Skeletal muscle cell (primary cell): ENCODE measurements around the gene GALNT18.

Experiments used
- DNase-seq: peaks from one replicate; pipeline ENCODE4 v3.0.0-alpha.2; 2010; ENCODE audit warnings: low read depth
- H3K4me3 ChIP-seq: 2 replicates; pipeline ENCODE4 v1.5.1; 2011; ENCODE audit warnings: low read depth, mild to moderate bottlenecking, control low read depth, low read length, moderate library complexity

Gene GALNT18

DNA sequence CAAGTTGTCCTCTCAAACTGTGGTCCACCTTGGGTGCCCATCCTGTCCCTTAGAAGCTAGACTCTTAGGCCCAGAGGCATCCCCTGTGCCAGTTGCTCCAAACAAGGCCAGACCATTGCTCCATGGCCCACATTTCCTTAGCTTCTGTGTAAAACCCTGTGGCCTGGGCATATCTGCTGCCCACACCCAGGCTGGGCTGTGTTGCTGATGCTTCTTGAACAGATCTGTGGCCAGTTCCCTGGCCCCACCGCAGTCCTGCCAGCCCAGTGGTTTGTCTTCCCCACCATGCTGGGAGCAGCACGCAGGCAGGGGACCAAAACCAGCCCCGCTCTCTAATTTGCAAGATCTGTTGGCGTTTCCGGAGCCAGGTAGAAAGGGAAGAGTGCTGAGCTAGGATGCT lies 341.0 kb downstream of the GALNT18 start:
- no peak for DNase-seq
- H3K4me3 ChIP-seq, result no peak overlapping the region

DNA sequence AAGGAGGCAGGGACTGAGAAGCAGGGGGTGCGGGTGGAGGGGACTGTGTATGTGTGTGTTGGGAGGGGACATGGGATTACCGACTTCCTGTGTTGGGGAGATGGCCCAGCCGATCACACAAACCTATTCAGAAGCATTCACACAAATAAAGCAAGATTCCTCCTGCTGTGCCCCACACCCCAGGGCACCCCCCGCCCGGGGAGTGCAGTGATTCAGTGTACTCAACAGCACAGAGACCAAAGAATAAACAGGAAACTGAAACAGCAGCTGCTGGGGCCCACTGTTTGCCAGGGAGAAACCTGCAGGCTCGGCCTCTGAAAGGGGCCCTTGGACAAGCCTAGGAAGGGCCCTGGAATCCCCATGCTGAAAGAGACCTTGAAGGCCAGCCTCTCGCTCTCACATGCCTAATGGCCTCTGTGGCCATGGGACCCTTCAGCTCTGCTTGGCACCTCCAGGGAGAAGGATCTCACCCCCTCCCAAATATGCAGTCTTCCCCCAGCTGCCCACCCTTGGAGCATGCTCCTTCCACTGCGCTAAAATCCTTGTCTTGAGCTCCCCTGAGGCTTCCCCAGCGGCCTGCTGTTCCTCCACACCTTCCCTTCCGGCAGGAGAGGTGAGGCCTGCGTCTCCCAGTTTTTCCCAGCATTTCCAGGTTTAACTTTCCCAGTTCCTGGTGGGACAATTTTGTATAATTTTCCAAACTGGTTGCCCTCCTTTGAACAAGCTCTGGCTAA lies 341.7 kb downstream of the GALNT18 start:
- H3K4me3 ChIP-seq, result no peak overlapping the region
- DNase-seq, result no peak

DNA sequence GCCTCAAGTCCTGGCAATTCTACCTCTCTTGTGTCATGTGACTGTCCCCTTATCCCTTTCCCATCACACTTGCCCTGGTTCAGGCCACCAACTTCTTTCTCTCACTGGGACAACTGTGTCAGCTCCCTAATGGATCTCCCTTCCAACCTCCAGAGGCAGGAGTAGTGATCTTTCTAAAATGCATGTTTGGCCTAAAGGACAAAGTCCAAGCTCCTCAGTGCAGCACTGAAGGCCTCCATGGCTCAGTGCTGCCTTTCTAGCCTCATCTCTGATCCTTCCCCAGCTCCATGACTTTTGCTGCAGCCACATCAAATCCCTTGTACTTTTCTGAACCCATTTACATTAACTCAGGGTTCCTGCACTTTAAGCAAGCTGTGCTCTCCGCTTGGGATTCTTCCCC lies 349.6 kb downstream of the GALNT18 start:
- H3K4me3 ChIP-seq, result no peak overlapping the region
- no peak for DNase-seq

DNA sequence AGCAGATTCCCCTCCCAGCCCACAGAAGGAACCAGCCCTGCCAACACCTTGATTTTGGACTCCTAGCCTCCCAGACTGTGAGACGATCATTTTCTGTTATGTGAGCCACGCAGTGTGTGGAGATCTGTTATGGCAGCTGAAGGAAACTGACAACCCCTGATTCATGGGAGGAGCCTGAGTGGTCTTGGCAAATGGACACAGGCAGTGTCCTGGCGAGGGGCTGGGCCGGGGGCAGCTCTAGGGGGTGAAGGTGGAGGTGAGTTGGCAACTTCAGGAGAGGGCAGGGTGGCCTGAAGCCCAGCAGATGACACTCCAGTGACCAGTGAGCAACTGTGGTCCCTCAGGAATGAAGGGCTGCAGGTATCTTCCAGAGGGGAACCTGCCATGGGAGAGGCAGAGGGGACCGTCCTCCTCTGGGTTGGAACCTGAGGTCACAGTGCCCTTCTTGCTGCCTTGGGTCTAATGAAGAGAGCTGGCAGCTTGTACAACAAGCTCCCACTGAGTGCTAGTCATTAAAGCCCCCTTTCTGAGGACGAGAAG lies 351.5 kb downstream of the GALNT18 start:
- DNase-seq, result no peak
- no peak overlapping the region for H3K4me3 ChIP-seq

DNA sequence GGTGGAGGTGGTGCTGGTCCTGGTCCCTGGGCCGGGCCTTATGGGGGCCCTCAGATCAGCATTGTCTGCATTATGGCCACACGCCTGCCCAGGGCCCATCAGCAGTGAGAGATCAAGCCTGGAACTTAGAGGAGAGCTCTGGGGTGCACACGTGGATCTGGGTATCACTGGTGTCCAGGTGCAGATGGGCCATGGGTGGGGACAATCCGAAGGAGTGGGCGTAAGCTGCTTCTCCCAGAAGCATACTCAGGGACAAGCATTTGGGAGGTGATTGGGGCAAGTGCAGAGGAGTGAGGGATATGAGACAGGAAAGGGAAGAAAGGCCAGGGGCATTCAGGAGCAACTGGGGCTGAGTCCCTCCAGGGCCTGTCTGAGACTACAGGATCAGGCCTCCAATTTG lies 353.1 kb downstream of the GALNT18 start:
- H3K4me3 ChIP-seq, result no peak overlapping the region
- no peak for DNase-seq

DNA sequence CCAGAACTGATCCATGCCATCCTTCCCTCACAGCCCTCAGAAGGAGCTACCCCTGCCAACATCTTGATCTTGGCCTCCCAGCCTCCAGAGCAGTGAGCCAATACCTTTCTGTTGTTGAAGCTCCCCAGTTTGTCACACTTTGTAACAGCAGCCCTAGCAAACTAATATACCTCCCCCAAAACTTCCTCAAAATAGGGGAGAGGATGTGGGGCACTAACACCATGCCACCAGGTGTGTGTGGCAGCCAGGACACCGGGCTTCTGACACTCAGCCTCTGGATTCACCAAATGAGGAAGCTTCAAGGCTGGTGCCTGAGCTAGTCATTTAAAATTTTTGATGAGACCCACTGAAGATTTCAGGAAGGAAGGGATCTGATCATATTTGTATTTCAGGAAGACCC lies 353.7 kb downstream of the GALNT18 start:
- no peak overlapping the region for H3K4me3 ChIP-seq
- no peak for DNase-seq

DNA sequence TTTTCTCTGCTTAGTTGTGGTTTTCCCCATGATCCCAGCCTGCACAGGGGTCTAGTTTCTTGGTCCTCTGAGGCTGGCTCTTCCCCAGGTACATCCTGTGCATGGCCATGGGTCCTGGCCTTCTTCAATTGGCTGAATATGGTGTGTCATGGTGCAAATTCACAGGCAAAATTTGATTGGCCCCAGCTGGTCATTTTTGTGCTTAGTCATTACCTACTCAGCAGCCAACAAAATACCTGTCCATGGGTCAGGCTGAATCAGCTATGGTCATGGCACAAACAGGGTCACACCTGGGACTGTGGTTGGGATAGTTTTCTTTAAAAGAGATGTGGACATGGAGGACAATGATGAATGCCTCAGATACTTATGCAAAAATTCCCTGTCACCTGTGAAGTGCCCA lies 354.5 kb downstream of the GALNT18 start:
- no peak overlapping the region for H3K4me3 ChIP-seq
- DNase-seq, result no peak

DNA sequence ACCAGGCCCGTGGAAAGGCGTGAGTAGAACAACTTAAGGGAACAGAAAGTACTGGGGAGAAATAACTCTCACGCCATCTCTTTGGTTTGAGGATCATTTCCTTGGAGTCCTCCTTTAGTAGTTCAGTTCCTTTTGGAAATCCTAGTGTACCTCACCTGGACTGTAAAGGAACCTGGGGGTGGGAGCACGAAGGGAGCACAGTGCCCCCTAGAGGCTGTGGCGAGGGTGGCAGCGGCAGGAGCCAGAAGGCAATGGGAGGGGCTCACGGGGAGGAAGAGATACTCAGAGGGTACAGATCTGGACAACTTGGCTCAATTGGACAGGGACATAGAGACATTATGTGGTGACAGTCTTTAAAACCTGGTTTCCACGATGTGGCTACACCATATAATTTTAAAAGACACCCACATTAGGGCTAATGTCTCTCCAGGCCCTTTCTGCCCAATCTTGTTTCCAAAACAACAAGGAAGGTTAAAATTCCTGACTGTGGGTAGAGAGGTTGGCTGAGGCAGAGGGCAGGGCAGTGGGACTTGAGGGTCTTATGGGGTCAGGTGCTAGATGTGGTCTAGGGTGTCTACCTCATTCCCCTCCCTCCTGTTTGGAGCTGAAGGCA lies 355.7 kb downstream of the GALNT18 start:
- no peak for DNase-seq
- no peak overlapping the region for H3K4me3 ChIP-seq

DNA sequence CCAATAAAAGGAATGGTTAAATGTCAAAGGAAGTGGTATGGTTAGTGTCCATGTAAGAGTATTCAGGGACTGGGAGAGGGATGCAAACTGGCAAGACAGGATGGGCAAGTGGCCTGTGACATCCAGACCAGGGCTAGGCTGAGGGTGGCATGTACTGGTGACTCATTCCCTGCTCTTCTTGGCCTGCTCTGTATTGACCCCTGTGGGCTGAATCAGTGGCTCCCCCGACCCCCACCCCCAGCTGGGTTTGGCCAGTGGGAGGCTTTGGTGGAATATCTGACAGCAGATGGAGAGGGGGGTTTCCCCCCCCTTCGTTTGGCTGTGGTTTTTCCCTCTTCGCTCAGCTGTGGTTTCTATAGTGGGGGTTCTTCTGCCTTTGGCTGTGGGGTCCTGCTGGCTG lies 356.5 kb downstream of the GALNT18 start:
- no peak overlapping the region for H3K4me3 ChIP-seq
- no peak for DNase-seq

DNA sequence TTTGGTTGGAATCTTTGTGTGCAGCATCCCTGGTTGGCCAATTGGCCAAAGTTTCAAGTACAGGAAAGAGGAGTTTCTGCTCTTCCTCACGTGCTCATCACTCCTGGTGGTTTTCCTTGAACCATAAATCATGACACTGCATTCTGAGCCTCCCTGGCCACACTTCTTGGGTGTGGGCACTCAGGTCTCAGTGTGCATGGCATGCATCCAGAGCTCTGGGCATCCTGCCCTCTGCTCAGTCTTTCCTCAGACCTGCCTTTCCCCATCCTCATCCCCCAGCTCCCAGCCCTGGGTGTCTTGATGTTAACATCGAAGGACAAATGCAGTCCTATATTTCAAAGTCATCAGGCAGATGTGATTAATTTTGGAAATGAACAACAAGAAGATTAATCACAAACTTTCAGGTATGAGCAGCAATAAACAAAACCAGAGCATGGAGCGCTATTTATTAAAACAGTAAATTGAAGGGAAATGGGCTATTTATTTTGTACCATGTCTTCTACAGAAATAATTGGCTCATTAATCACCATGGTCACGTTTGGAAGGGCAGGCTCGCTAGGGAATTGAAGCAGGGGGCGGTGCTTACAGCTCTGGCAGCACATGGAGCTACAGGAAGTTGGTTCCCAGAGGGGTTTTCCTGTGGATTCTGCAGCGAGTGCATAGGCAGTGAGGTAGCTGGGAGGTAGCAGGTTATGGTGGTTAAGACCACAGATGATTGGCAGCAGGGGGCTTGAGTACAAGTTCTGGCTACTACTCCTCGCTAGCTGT lies 358.4 kb downstream of the GALNT18 start:
- no peak overlapping the region for H3K4me3 ChIP-seq
- no peak for DNase-seq

DNA sequence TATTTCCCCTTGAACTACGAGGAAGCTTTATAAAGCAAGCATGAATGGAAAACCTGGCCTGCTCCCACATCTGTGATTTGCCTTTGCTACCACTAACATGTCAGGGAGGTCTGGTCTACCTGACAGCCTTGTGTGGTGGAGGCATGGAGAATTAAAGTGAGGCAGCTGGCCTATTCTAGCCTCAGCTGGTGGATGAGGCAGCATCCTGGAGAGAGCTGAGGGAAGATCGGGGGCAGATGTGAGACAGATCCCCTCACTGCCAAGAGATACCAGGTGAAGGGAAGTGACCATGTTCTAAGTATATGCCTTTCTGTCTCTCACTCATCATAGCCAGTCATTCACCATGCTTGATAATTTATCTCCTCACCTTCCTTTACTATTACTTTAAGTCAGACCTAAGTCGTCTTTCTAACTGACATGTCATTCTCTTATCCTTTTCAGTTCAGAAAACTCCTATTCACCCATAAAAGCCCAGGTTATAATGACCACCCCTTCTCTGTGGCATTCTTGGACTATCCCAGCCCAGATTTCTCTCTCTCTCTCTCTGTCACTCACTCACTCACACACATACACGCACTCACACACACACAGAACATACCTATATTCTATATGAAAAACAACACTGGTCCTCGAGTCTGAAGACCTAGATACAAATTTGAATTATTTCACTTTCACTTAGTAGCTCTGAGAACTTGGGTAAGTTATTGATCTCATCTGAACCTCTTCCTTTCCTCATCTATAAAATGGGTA lies 359.5 kb downstream of the GALNT18 start:
- no peak for DNase-seq
- H3K4me3 ChIP-seq, result no peak overlapping the region

DNA sequence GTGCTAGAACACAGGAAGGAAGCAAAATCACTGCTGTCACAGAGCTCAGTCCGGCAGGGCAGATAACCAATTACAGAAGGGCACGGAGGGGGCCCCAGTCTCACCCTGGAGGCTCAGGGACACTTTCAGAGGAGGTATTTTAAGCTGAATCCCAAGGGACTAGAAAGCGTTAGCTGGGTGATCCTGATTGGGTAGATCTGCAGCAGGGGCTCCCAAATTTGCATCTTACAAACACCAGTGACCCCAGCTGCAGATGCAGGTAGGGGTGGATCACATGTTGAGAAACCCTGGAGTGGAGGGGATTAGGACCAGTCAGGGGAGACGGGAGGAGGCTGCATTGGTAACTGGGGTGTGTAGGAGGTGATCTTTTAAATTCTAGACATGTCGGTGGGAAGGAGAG lies 360.2 kb downstream of the GALNT18 start:
- no peak for DNase-seq
- no peak overlapping the region for H3K4me3 ChIP-seq

DNA sequence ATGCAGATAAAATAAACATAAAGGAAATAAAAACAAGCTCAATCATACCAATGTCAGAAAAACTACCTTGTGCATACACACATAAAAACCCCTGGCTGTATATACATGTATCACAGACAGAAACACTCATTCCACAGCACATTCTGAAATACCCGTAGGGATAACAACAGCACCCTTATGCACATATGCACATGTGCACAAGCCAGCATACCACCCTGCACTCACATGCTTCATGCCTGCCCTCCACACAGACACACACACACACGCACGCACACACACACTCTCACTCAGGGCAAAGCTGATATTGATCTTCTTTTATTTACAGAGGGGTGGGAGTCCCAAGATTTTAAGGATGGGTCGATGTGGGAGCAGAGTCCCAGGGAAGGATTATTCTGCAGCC lies 360.9 kb downstream of the GALNT18 start:
- DNase-seq, result no peak

DNA sequence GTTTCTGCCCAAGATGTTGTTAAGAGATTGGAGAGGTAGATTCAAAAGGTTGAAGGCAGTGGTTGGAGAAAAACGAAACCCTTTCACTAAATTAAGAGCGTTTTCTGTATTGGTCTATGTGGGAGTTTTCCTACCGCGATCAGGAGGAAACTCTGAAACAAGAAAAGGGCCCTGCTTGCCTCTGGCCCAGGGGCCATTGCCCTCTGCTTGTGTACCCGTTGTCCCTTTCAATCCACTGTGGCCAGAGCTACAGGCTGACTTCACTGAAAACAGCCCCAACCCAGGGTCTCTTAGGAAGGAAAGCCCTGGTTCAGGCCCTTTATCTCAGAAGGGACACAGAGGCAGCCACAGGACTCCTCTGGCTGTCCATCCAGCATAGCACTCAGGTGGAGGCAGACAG lies 367.8 kb downstream of the GALNT18 start:
- H3K4me3 ChIP-seq, result no peak overlapping the region
- no peak for DNase-seq

More for the DNA sequence above, 360.9 kb downstream of the GALNT18 start:
- H3K4me3 ChIP-seq, result no peak overlapping the region

DNA sequence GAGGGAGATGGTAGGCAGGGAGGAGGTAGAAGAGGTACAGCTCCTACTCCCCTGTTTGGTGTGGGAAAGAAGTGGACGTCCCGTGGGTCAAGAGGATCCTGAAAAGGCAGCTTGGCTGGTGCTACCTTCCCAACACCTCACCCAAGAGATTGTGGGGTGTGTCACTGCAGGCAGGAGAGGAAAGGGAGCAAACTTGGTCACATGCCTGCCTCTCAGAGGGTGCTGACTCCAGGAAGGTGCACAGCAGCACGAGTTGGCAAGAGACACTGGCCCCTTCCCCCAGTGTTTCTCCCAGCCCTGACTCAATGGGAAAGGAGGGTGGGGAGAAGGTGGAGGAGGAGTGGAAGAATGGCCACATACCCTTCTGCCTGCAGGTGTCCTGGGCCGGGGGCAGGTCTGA lies 368.3 kb downstream of the GALNT18 start:
- no peak overlapping the region for H3K4me3 ChIP-seq
- DNase-seq, result no peak

DNA sequence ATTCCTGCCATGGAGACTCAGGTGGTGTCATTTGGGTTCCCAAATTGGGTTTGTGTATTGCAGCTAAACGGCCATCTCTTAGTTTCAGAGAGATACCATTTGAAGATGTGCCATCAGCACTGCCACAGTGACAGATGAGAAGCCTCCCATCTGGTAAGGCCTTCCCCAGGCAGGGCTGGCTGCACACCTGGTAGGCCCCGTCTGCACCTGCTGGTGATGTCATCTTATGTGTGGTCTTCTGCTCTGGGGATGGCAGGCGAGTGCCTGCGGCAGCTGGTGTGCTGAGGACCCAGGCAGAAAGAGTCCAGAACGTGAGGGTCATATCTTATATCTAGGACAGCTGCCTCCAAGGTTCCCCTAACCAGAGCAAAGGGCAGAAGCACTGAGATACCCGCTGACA lies 369.4 kb downstream of the GALNT18 start:
- no peak for DNase-seq
- H3K4me3 ChIP-seq, result no peak overlapping the region

DNA sequence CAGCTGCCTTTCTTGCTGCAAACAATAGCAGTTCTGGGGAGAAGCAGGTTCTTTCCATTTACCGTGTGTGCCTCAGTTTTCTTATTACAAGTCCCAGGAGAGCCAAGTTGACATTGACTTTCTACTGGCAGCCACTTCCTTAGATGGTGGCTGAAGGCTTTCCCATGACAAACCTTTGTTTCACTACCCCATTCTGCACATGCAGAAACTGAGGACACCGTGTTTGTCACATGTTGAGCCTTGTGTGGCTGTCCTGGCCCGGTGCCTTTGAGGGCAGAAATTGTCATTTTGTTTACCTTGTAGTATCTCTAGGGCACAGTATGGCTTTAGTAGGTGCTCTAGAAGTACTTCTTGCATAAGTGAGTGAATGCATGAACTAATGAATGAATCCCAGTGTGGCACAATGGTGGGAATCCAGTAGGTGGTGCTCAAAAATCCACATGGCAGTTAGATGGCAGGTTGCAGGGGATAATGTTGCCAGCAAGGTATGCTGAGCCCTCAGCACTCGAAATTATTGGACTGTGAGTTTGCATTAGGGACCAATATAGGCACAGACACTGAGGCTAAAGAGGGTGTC lies 370.3 kb downstream of the GALNT18 start:
- H3K4me3 ChIP-seq, result no peak overlapping the region

DNA sequence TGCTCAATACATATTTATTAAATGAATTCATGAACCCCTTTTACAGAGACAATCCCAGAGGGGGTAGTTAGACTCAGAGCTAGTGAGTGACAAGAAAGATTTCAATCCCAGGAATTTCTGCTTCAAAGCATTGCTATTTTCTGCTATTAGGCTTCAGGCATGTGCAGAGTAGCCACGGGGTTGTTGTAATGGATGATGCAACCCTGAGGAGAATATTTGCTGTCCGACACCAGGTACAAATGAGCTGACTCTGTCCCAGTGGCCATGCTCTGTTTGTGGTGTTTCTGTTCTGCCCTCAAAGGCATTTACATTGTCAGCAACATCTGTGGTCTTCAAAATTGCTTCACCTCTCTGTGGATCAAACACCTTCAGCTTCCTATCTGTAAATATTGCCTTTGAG lies 371.3 kb downstream of the GALNT18 start:
- no peak for DNase-seq
- H3K4me3 ChIP-seq, result no peak overlapping the region

More for the DNA sequence above, 370.3 kb downstream of the GALNT18 start:
- DNase-seq, result no peak

DNA sequence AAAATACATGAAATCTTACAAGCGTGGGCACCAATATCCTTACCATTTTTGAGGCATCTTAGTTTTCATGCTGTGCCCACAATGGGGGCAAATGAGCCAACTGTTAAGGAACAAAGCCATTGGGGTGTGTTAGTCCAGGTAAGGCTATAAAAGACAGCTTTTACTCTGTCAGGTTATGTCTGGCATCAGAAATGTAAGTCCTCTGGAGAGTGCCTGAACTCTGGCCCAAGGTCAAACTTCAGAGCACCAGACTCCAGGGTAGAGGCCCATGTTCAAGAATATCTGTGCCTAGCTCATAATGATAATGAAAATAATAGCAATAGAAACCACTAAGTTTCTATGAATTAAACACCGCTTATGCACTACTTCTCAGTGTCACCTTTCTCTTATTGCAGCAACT lies 374.2 kb downstream of the GALNT18 start:
- H3K4me3 ChIP-seq, result no peak overlapping the region
- no peak for DNase-seq
